ENCODE measurements around the gene BDNF.

BDNF gene

GRCh38 chr11:27698872-27699241, 1.4 kb downstream of the BDNF start:
- no peak overlapping the region for H3K27ac ChIP-seq
- TF ChIP-seq CTCF (conservative IDR thresholded peaks at IDR 0.05), result peak; percentile 93
- TF ChIP-seq ZFX (IDR thresholded peaks at IDR 0.05), result no peak

- H3K27ac ChIP-seq, result no peak overlapping the region
Measured at GRCh38 chr11:27697679-27698275, 2.5 kb downstream of the BDNF start.

GRCh38 chr11:27696961-27697360, 3.3 kb downstream of the BDNF start:
- no peak for TF ChIP-seq ZFX (IDR thresholded peaks at IDR 0.05)
- TF ChIP-seq CTCF (conservative IDR thresholded peaks at IDR 0.05), result no peak
- no peak overlapping the region for H3K27ac ChIP-seq

More at GRCh38 chr11:27697679-27698275, 2.5 kb downstream of the BDNF start:
- TF ChIP-seq ZFX (IDR thresholded peaks at IDR 0.05) (no peak), CTCF (conservative IDR thresholded peaks at IDR 0.05) (no peak)

GRCh38 chr11:27696115-27696514, 4.1 kb downstream of the BDNF start:
- no peak overlapping the region for H3K27ac ChIP-seq
- TF ChIP-seq CTCF (conservative IDR thresholded peaks at IDR 0.05) (no peak), ZFX (IDR thresholded peaks at IDR 0.05) (no peak)

GRCh38 chr11:27694992-27695391, 5.3 kb downstream of the BDNF start:
- TF ChIP-seq CTCF (conservative IDR thresholded peaks at IDR 0.05) (peak; percentile 64), ZFX (IDR thresholded peaks at IDR 0.05) (no peak)

GRCh38 chr11:27693398-27693797, 6.9 kb downstream of the BDNF start:
- H3K27ac ChIP-seq, result no peak overlapping the region
- TF ChIP-seq ZFX (IDR thresholded peaks at IDR 0.05) (no peak), CTCF (conservative IDR thresholded peaks at IDR 0.05) (no peak)

More at GRCh38 chr11:27694992-27695391, 5.3 kb downstream of the BDNF start:
- H3K27ac ChIP-seq, result no peak overlapping the region

GRCh38 chr11:27692781-27693180, 7.5 kb downstream of the BDNF start:
- H3K27ac ChIP-seq, result no peak overlapping the region
- TF ChIP-seq ZFX (IDR thresholded peaks at IDR 0.05), result no peak
- no peak for TF ChIP-seq CTCF (conservative IDR thresholded peaks at IDR 0.05)

All from C4-2B (cell line).